GM23338 (cell line): ENCODE results near the gene KCNMB2. TPM values are rescaled to one million over a fixed set of nuclear protein-coding genes. Genes with fewer than 3 reads are reported as not detected.

Source experiments
- ATAC-seq: fragments of 200-7000 bp; cut with Tn5 transposase; 3 replicates; pipeline ENCODE4 v1.9.1; 2020
- DNase-seq: peaks from one replicate; pipeline ENCODE4 v3.0.0-alpha.2; 2015; ENCODE audit warnings: low spot score
- H2AFZ ChIP-seq: fragments of 200-600 bp; sonication (generic); 2 replicates; pipeline ENCODE4 v1.8.0; 2016; ENCODE audit warnings: antibody characterized with exemption, mild to moderate bottlenecking, moderate library complexity
- H3F3A ChIP-seq: fragments of 200-600 bp; sonication (generic); replicated peaks from 2 replicates; pipeline ENCODE4 v1.8.0; 2017; ENCODE audit warnings: antibody characterized with exemption, mixed run types, low read depth
- H3K27ac ChIP-seq: fragments of 200-600 bp; sonication (generic); 2 replicates; pipeline ENCODE4 v1.6.1; 2016; ENCODE audit warnings: low read depth
- H3K27me3 ChIP-seq: fragments of 200-600 bp; sonication (generic); 2 replicates; pipeline ENCODE4 v1.8.0; 2016; ENCODE audit warnings: mild to moderate bottlenecking, mixed run types, moderate library complexity; ENCODE audit not compliant: insufficient read depth
- H3K36me3 ChIP-seq: fragments of 200-600 bp; sonication (generic); 2 replicates; pipeline ENCODE4 v1.8.0; 2016; ENCODE audit warnings: mild to moderate bottlenecking; ENCODE audit not compliant: insufficient read depth
- H3K4me1 ChIP-seq: fragments of 200-600 bp; sonication (generic); 2 replicates; pipeline ENCODE4 v1.8.0; 2016; ENCODE audit warnings: mild to moderate bottlenecking, moderate library complexity; ENCODE audit not compliant: insufficient read depth
- H3K4me2 ChIP-seq: fragments of 200-600 bp; sonication (generic); 2 replicates; pipeline ENCODE4 v1.7.1; 2017; ENCODE audit warnings: mixed run types
- H3K4me3 ChIP-seq: fragments of 200-600 bp; sonication (generic); 2 replicates; pipeline ENCODE4 v1.6.1; 2016; ENCODE audit warnings: mixed run types
- H3K79me2 ChIP-seq: fragments of 200-600 bp; sonication (generic); replicated peaks from 2 replicates; pipeline ENCODE4 v1.8.0; 2017; ENCODE audit warnings: mild to moderate bottlenecking; ENCODE audit not compliant: insufficient read depth
- H3K9me2 ChIP-seq: fragments of 200-600 bp; sonication (generic); 2 replicates; pipeline ENCODE4 v1.8.0; 2017; ENCODE audit not compliant: insufficient read depth
- H4K20me1 ChIP-seq: fragments of 200-600 bp; sonication (generic); replicated peaks from 2 replicates; pipeline ENCODE4 v1.8.0; 2017; ENCODE audit warnings: mild to moderate bottlenecking; ENCODE audit not compliant: insufficient read depth
- H3K27ac Mint-ChIP-seq: 2 replicates; pipeline ENCODE4 v1.8.0; 2020; ENCODE audit warnings: inconsistent platforms, mild to moderate bottlenecking, moderate library complexity, mixed read lengths
- H3K27me3 Mint-ChIP-seq: 3 replicates; pipeline ENCODE4 v1.8.0; 2022; ENCODE audit warnings: low read depth, mild to moderate bottlenecking, moderate library complexity, mixed read lengths, inconsistent platforms; ENCODE audit not compliant: insufficient read depth, poor library complexity
- H3K36me3 Mint-ChIP-seq: 3 replicates; pipeline ENCODE4 v1.8.0; 2021; ENCODE audit warnings: low read depth, mild to moderate bottlenecking, inconsistent platforms, moderate library complexity, mixed read lengths
- H3K4me1 Mint-ChIP-seq: 3 replicates; pipeline ENCODE4 v1.8.0; 2020; ENCODE audit warnings: mild to moderate bottlenecking, inconsistent platforms, mixed read lengths
- H3K4me3 Mint-ChIP-seq: 3 replicates; pipeline ENCODE4 v1.8.0; 2021; ENCODE audit warnings: moderate library complexity, mild to moderate bottlenecking, inconsistent platforms, mixed read lengths
- H3K9me3 Mint-ChIP-seq: 3 replicates; pipeline ENCODE4 v1.8.0; 2020; ENCODE audit warnings: moderate library complexity, mild to moderate bottlenecking, inconsistent platforms, mixed read lengths
- CREB1 ChIP-seq: fragments of 250-450 bp; sonication (Bioruptor Pico); IDR thresholded peaks from 2 replicates; pipeline ENCODE4 v1.5.0; 2020; ENCODE audit warnings: low read depth, mild to moderate bottlenecking, moderate library complexity
- EZH2 ChIP-seq: fragments of 200-600 bp; sonication (generic); IDR thresholded peaks from one replicate; pipeline ENCODE4 v1.8.0; 2017; ENCODE audit warnings: antibody characterized with exemption, mild to moderate bottlenecking, low read depth; ENCODE audit not compliant: unreplicated experiment
- EZH2phosphoT487 ChIP-seq: fragments of 200-600 bp; sonication (generic); IDR thresholded peaks from one replicate; pipeline ENCODE4 v1.8.1; 2018; ENCODE audit warnings: antibody characterized with exemption; ENCODE audit not compliant: unreplicated experiment
- JUNB ChIP-seq: IDR thresholded peaks from one replicate; pipeline ENCODE4 v1.6.1; 2016; ENCODE audit warnings: antibody characterized with exemption; ENCODE audit not compliant: unreplicated experiment
- NANOG ChIP-seq: IDR thresholded peaks from 2 replicates; pipeline ENCODE4 v1.6.1; 2016; ENCODE audit warnings: antibody characterized with exemption, borderline replicate concordance
- POLR2AphosphoS5 ChIP-seq: IDR thresholded peaks from 2 replicates; pipeline ENCODE4 v1.6.1; 2016; ENCODE audit warnings: antibody characterized with exemption, low read depth
- ZNF331 ChIP-seq: fragments of 250-450 bp; sonication (Bioruptor Pico); IDR thresholded peaks from 2 replicates; pipeline ENCODE4 v1.5.0; 2020; ENCODE audit warnings: low read depth, mild to moderate bottlenecking, moderate library complexity
- polyA plus RNA-seq: library from polyadenylated mRNA; unstranded; fragments of >200 nt; fragmentation: Nextera tagmentation; extraction: Ambion mirVana; gene quantifications from 2 replicates; pipeline ENCODE4 v1.2.1, GENCODE V29; 2016
- total RNA-seq: library from RNA; depleted of rRNA; stranded (reverse); fragments of >200 nt; shearing (Covaris generic); gene quantifications from 2 replicates; pipeline ENCODE4 v1.2.3, GENCODE V29; 2014
- TF ChIP-seq, protein P1 (sequence below): fragments of 250-450 bp; sonication (Bioruptor Pico); IDR thresholded peaks from 2 replicates; pipeline ENCODE4 v1.5.0; 2020; ENCODE audit warnings: mild to moderate bottlenecking, moderate library complexity
- TF ChIP-seq, protein P2 (sequence below): IDR thresholded peaks from 2 replicates; pipeline ENCODE4 v1.6.1; 2016; ENCODE audit warnings: antibody characterized with exemption

Gene KCNMB2
- total and polyA plus RNA-seq, 2 experiments from 2014 or later = 0.53 TPM; not detected in 1

DNA sequence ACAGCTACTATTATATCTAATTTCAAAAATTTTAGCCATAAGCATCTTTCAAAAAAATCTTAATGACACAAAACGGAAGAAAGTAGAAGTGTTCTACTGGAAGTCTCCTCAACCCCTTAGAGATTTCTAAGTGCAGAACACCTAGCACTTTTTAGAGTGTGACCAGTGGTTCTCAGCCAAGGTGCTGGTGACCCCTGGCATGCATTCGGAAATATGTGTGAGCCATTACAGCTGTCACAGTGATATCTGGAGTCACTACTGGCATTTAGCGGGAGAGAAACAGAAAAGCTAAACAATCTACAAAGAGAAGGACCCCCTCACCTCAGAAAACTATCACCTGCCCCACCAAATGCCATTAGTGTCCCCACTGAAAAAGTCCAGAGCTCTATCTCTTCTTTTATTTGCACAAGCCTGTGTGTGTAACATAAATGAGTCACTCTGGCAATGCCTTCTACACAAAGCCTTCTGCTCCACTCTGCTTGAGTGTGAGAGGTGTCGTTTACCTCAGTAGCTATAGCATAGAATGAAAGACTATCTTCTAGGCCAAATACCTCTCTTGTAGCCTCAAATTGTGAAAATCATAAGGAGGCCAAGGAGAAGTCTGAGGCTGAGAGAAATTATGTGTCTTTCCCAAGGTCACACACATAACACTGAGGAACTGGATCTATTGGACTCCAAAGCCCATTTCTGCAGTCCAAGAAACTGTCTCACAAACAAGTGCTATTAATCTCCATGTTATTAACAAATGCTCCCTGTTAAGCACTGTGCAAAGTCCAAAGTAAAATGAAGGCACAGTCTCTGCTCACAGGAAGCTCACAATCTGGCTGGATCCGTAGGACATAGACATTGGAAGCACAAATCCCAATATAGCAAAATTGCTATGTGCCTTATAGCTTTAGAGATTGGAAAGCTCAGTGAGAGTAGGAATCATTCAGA lies 28.5 kb upstream of the KCNMB2 start:
- no peak overlapping the region for H3K4me3 Mint-ChIP-seq
- 0 out of 2 replicates have a peak overlapping the region, but pooled peaks have one; percentile 38 for H2AFZ ChIP-seq
- no peaks in the 10 kb centered on the region for H3K4me1 Mint-ChIP-seq
- H3K27ac ChIP-seq = no peak overlapping the region
- no peaks in the 10 kb centered on the region for H3K36me3 ChIP-seq
- no peaks in the 10 kb centered on the region for H3K27me3 ChIP-seq
- H3K4me3 ChIP-seq = no peak overlapping the region
- no peaks in the 10 kb centered on the region for H3K27me3 Mint-ChIP-seq
- no peaks in the 10 kb centered on the region for H3K9me3 Mint-ChIP-seq
- no peak overlapping the region for H3K4me2 ChIP-seq
- no peaks in the 10 kb centered on the region for H4K20me1 ChIP-seq
- H3K79me2 ChIP-seq = no peaks in the 10 kb centered on the region
- DNase-seq (no peak), ATAC-seq (no peak)
- no peaks in the 10 kb centered on the region; the same call in 1 of the 2 replicates for H3K9me2 ChIP-seq
- no peaks in the 10 kb centered on the region for H3K4me1 ChIP-seq
- no peaks in the 10 kb centered on the region for H3K36me3 Mint-ChIP-seq
- TF ChIP-seq JUNB (no peak), NANOG (no peak), EZH2phosphoT487 (no peak), ZNF331 (CRISPR knock-in tag) (no peak), EZH2 (no peak), CREB1 (CRISPR knock-in tag) (no peak)
- H3F3A ChIP-seq = no peaks in the 10 kb centered on the region
- no peak overlapping the region for H3K27ac Mint-ChIP-seq

DNA sequence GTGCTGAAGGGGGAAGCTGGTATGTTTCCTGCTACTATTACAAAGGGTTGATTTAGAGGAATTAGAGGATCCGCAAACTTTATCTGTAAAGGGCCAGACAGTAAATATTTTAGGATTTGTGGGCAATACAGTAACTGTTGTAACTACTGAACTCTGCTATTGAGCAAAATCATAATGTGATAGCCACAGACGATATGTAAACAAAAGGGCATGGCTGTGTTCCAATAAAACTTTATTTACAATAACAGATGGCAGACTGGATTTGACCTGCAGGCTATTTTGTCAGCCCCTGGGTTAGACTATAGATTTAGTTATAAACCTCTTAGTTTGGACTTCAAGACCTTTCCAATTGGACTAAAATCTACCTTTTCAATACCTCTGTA lies 27.8 kb upstream of the KCNMB2 start:
- TF ChIP-seq, protein P1, sequence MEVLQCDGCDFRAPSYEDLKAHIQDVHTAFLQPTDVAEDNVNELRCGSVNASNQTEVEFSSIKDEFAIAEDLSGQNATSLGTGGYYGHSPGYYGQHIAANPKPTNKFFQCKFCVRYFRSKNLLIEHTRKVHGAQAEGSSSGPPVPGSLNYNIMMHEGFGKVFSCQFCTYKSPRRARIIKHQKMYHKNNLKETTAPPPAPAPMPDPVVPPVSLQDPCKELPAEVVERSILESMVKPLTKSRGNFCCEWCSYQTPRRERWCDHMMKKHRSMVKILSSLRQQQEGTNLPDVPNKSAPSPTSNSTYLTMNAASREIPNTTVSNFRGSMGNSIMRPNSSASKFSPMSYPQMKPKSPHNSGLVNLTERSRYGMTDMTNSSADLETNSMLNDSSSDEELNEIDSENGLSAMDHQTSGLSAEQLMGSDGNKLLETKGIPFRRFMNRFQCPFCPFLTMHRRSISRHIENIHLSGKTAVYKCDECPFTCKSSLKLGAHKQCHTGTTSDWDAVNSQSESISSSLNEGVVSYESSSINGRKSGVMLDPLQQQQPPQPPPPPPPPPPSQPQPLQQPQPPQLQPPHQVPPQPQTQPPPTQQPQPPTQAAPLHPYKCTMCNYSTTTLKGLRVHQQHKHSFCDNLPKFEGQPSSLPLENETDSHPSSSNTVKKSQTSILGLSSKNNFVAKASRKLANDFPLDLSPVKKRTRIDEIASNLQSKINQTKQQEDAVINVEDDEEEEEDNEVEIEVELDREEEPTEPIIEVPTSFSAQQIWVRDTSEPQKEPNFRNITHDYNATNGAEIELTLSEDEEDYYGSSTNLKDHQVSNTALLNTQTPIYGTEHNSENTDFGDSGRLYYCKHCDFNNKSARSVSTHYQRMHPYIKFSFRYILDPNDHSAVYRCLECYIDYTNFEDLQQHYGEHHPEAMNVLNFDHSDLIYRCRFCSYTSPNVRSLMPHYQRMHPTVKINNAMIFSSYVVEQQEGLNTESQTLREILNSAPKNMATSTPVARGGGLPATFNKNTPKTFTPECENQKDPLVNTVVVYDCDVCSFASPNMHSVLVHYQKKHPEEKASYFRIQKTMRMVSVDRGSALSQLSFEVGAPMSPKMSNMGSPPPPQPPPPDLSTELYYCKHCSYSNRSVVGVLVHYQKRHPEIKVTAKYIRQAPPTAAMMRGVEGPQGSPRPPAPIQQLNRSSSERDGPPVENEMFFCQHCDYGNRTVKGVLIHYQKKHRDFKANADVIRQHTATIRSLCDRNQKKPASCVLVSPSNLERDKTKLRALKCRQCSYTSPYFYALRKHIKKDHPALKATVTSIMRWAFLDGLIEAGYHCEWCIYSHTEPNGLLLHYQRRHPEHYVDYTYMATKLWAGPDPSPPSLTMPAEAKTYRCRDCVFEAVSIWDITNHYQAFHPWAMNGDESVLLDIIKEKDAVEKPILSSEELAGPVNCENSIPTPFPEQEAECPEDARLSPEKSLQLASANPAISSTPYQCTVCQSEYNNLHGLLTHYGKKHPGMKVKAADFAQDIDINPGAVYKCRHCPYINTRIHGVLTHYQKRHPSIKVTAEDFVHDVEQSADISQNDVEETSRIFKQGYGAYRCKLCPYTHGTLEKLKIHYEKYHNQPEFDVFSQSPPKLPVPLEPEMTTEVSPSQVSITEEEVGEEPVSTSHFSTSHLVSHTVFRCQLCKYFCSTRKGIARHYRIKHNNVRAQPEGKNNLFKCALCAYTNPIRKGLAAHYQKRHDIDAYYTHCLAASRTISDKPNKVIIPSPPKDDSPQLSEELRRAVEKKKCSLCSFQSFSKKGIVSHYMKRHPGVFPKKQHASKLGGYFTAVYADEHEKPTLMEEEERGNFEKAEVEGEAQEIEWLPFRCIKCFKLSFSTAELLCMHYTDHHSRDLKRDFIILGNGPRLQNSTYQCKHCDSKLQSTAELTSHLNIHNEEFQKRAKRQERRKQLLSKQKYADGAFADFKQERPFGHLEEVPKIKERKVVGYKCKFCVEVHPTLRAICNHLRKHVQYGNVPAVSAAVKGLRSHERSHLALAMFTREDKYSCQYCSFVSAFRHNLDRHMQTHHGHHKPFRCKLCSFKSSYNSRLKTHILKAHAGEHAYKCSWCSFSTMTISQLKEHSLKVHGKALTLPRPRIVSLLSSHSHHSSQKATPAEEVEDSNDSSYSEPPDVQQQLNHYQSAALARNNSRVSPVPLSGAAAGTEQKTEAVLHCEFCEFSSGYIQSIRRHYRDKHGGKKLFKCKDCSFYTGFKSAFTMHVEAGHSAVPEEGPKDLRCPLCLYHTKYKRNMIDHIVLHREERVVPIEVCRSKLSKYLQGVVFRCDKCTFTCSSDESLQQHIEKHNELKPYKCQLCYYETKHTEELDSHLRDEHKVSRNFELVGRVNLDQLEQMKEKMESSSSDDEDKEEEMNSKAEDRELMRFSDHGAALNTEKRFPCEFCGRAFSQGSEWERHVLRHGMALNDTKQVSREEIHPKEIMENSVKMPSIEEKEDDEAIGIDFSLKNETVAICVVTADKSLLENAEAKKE = no peak
- TF ChIP-seq POLR2AphosphoS5 (no peak), EZH2phosphoT487 (no peak), CREB1 (CRISPR knock-in tag) (no peak), JUNB (no peak)
- TF ChIP-seq, protein P2, sequence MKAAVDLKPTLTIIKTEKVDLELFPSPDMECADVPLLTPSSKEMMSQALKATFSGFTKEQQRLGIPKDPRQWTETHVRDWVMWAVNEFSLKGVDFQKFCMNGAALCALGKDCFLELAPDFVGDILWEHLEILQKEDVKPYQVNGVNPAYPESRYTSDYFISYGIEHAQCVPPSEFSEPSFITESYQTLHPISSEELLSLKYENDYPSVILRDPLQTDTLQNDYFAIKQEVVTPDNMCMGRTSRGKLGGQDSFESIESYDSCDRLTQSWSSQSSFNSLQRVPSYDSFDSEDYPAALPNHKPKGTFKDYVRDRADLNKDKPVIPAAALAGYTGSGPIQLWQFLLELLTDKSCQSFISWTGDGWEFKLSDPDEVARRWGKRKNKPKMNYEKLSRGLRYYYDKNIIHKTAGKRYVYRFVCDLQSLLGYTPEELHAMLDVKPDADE = no peak
- no peaks in the 10 kb centered on the region for H3K4me1 Mint-ChIP-seq
- no peaks in the 10 kb centered on the region for H3K79me2 ChIP-seq

More for the DNA sequence above, 27.8 kb upstream of the KCNMB2 start:
- Histone ChIP-seq H4K20me1 (no peaks in the 10 kb centered on the region), H3K9me2 (peaks cover 1% of the 10 kb centered on the region; the same call in 1 of the 2 replicates), H3K27ac (no peak overlapping the region), H3K36me3 (no peaks in the 10 kb centered on the region), H3K4me1 (no peaks in the 10 kb centered on the region), H3K27me3 (no peaks in the 10 kb centered on the region), H3K4me3 (no peak overlapping the region), H2AFZ (0 out of 2 replicates have a peak overlapping the region, but pooled peaks have one; percentile 38), H3K4me2 (no peak overlapping the region), H3F3A (no peaks in the 10 kb centered on the region)
- no peaks in the 10 kb centered on the region for H3K9me3 Mint-ChIP-seq
- no peak overlapping the region for H3K27ac Mint-ChIP-seq
- no peaks in the 10 kb centered on the region for H3K36me3 Mint-ChIP-seq
- H3K4me3 Mint-ChIP-seq = no peak overlapping the region
- no peaks in the 10 kb centered on the region for H3K27me3 Mint-ChIP-seq
- DNase-seq = no peak
- no peak for ATAC-seq
